GM12878 (cell line): ENCODE results near the gene ANKRD16. TPM values are rescaled to one million over a fixed set of nuclear protein-coding genes. Genes with fewer than 3 reads are reported as not detected.

Experiments used
- BHLHE40 ChIP-seq, 2 experiments: fragments of 450-650 bp in 1 of 2; IDR thresholded peaks; 2 replicates each; pipeline ENCODE4 v1.6.1; 2011 to 2017; ENCODE audit warnings: low read depth in 2 of 2, borderline replicate concordance in 1 of 2, improper control_type of control experiment in 1 of 2, low read length in 1 of 2, mild to moderate bottlenecking in 1 of 2
- EP300 ChIP-seq, 2 experiments: fragments of 150-350 bp in 1 of 2; IDR thresholded peaks; 2 replicates each; pipeline ENCODE4 v1.6.1; 2011 to 2012; ENCODE audit warnings: low read depth in 2 of 2, low read length in 2 of 2, borderline replicate concordance in 1 of 2, improper control_type of control experiment in 1 of 2, inconsistent platforms in 1 of 2; ENCODE audit not compliant: control insufficient read depth in 1 of 2
- ETV6 ChIP-seq, 2 experiments: fragments of 450-650 bp in 1 of 2; IDR thresholded peaks in 1 of 2; conservative IDR thresholded peaks in 1 of 2; 2 replicates each; pipeline ENCODE4 v1.6.1; 2014; ENCODE audit warnings: antibody characterized with exemption in 1 of 2, borderline replicate concordance in 1 of 2, low read depth in 1 of 2, mild to moderate bottlenecking in 1 of 2, moderate library complexity in 1 of 2
- GABPA ChIP-seq: IDR thresholded peaks from 2 replicates; pipeline ENCODE4 v1.6.1; 2014; ENCODE audit warnings: antibody characterized with exemption, low read depth, mild to moderate bottlenecking, inconsistent platforms
- NRF1 ChIP-seq: conservative IDR thresholded peaks from 2 replicates; pipeline ENCODE4 v1.6.1; 2011; ENCODE audit warnings: mild to moderate bottlenecking, low read depth, low read length, improper control_type of control experiment
- PRDM15 ChIP-seq: fragments of 450-650 bp; formaldehyde crosslinking; IDR thresholded peaks from 2 replicates; pipeline ENCODE4 v1.4.0; 2020; ENCODE audit warnings: mild to moderate bottlenecking, moderate library complexity
- SMARCA5 ChIP-seq: fragments of 450-650 bp; IDR thresholded peaks from 2 replicates; pipeline ENCODE4 v1.6.1; 2017; ENCODE audit warnings: mild to moderate bottlenecking
- STAT1 ChIP-seq: fragments of 450-650 bp; conservative IDR thresholded peaks from 2 replicates; pipeline ENCODE4 v1.6.1; 2014; ENCODE audit warnings: antibody characterized with exemption, mild to moderate bottlenecking
- TAF1 ChIP-seq: IDR thresholded peaks from 2 replicates; pipeline ENCODE4 v1.6.1; 2011; ENCODE audit warnings: mild to moderate bottlenecking, low read depth, low read length, borderline replicate concordance
- TCF12 ChIP-seq: IDR thresholded peaks from 2 replicates; pipeline ENCODE4 v1.6.1; 2011; ENCODE audit warnings: low read depth, mild to moderate bottlenecking, low read length
- ZBTB11 ChIP-seq: fragments of 450-650 bp; formaldehyde crosslinking; IDR thresholded peaks from 2 replicates; pipeline ENCODE4 v1.5.0; 2022; ENCODE audit warnings: mild to moderate bottlenecking, missing genetic modification characterization
- polyA plus RNA-seq, 11 experiments: library from polyadenylated mRNA; depleted of rRNA in 4 of 11; unstranded in 6 of 11; stranded (reverse) in 5 of 11; fragments of >200 nt; fragmentation: Nextera tagmentation in 4 of 11; fragmentation: Illumina TruSeq in 1 of 11; extraction: Ambion mirVana in 4 of 11; extraction: Trizol in 1 of 11; gene quantifications; 1 replicate in 1 of 11; 2 replicates in 10 of 11; pipeline versions ENCODE4 v1.2.1 to v1.2.3, GENCODE V29; 2011 to 2016; ENCODE audit warnings: inconsistent platforms in 2 of 11, missing spikeins in 2 of 11, low read depth in 1 of 11
- total RNA-seq, 4 experiments: library from RNA; depleted of rRNA in 3 of 4; stranded (reverse); fragments of >200 nt in 3 of 4; fragmentation: Illumina TruSeq in 1 of 4; extraction: Trizol in 1 of 4; gene quantifications; 2 replicates each; pipeline versions ENCODE4 v1.2.1 to v1.2.3, GENCODE V29; 2013 to 2021

Gene ANKRD16
- total and polyA plus RNA-seq, 10 of the 15 experiments (the other 5 are each of a cell fraction or from before 2014, with no cell fraction given): 0.57 to 13.6 (median 4.4) TPM

- TF ChIP-seq PRDM15 (CRISPR knock-in tag) (no peak), EP300 (IDR thresholded peaks at IDR 0.05; ENCODE audit: borderline replicate concordance in 1 of 2, control insufficient read depth in 1 of 2, low read depth in 2 of 2, low read length in 2 of 2) (0 out of 4 replicates have a peak, but pooled peaks of 1 of the 2 experiments have one; percentile 11), STAT1 (no peak), NRF1 (no peak), BHLHE40 (IDR thresholded peaks at IDR 0.05; ENCODE audit: borderline replicate concordance in 1 of 2, low read depth in 2 of 2, low read length in 1 of 2) (no peak), TCF12 (peak; percentile 82; the same call in 1 of the 2 replicates), ETV6 (conservative IDR thresholded peaks at IDR 0.05 in 1 of 2, IDR thresholded peaks at IDR 0.05 in 1 of 2; ENCODE audit: borderline replicate concordance in 1 of 2, low read depth in 1 of 2) (peak in 1 of 2 experiments; percentile 77; a peak in 2 of 4 replicates), SMARCA5 (no peak), TAF1 (0 out of 2 replicates have a peak, but pooled peaks have one; percentile 29), GABPA (0 out of 2 replicates have a peak, but pooled peaks have one; percentile 41), ZBTB11 (CRISPR knock-in tag) (no peak)
These were observed 14.5 kb upstream of the ANKRD16 start (continued) for GRCh38 chr10:5904227-5904626.
